HUDEP-2 (cell line): ENCODE results near the gene LASP1NB.
"Not testable (repeated sequence)": the region's sequence is repeated elsewhere in the genome, so short reads cannot be mapped to it uniquely, and the experiment has no call there.

Source experiments
- DNase-seq, 76 experiments: peaks; one replicate each; lab custom pipeline; 2025; ENCODE audit not compliant: unreplicated experiment in 76 of 76; lab: John Stamatoyannopoulos, UW

Gene LASP1NB

GRCh38 chr17:38896346-38896954, 29.0 kb upstream of the LASP1NB start:
- no peak for DNase-seq

DNA sequence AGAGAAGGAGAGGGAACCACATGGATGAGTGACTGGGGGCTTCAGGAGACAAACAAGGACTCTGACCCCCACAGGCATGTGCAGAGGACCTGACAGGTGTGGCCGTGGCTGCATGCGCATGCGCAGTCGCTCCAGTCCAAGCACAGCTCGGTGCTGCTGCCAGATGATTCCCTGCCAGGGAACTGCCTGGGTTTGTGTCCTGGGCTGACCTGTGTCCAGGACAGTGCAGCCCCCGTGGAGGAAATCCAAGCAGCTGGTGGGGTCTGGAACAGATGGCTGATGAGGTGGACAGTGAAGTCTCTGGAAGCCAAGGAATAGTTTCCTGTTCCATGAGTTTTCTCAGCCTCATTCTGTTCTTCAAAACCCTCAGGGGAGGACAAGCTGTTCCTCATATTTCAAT, 28.2 kb upstream of the LASP1NB start:
- no peak for DNase-seq

- no peak for DNase-seq
These were observed 27.6 kb upstream of the LASP1NB start for GRCh38 chr17:38897671-38898290.

- DNase-seq = no peak
These were observed 27.1 kb upstream of the LASP1NB start for GRCh38 chr17:38898291-38898679.

- no peak for DNase-seq
These were observed 26.5 kb upstream of the LASP1NB start for GRCh38 chr17:38898812-38899348.

- no peak for DNase-seq
These were observed 26.0 kb upstream of the LASP1NB start for GRCh38 chr17:38899421-38899820.

DNA sequence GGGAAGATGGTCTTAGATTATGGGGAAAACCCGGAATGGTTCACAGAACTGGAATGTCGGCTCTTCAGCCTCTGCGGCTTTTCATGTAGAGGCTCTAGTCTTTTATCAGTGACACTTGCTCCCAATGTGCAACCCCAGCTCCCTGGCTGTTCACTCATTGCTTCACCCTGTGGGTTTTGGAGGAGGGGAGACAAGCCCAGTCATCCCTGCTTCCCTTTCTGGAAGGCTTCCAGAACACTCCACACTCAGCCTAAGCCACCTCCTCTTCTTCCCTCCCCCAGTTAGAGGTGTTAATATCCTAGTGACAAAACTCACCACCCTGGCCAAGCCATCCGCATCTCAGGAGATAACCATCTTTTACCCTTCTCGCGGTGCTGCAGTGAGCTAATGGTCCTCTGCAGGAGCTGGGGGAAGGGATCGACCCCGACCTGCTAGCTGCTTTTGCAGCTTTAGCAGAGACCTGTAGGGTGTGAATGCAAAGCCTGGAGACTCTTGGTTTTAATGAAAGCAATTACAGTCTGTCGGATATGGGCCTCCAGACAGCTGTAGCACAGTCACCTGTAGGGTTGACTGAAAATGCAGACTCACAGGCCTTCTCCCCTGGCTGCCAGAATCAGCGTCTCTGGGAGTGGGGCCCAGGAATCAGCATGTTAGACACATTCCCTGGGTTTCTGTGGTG, 24.3 kb upstream of the LASP1NB start:
- no peak for DNase-seq

GRCh38 chr17:38903404-38903803, 22.0 kb upstream of the LASP1NB start:
- no peak for DNase-seq

- DNase-seq = no peak
These were observed 20.5 kb upstream of the LASP1NB start for GRCh38 chr17:38904892-38905291.

DNA sequence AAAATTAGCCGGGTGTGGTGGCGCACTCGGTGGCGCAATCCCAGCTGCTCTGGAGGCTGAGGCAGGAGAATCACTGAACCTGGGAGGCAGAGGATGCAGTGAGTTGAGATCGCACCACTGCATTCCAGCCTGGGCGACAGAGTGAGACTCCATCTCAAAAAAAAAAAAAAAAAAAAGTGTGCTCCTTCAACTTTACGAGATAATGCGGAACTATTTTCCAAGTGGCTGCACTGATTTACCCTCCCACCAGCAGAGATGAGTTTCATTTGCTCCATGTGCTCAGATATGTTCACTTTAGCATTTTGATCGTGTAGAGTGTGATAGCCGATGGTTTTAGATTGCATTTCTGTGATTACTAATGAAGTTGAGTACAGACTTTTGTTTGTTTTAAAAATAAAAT, 20.0 kb upstream of the LASP1NB start:
- no peak for DNase-seq

DNA sequence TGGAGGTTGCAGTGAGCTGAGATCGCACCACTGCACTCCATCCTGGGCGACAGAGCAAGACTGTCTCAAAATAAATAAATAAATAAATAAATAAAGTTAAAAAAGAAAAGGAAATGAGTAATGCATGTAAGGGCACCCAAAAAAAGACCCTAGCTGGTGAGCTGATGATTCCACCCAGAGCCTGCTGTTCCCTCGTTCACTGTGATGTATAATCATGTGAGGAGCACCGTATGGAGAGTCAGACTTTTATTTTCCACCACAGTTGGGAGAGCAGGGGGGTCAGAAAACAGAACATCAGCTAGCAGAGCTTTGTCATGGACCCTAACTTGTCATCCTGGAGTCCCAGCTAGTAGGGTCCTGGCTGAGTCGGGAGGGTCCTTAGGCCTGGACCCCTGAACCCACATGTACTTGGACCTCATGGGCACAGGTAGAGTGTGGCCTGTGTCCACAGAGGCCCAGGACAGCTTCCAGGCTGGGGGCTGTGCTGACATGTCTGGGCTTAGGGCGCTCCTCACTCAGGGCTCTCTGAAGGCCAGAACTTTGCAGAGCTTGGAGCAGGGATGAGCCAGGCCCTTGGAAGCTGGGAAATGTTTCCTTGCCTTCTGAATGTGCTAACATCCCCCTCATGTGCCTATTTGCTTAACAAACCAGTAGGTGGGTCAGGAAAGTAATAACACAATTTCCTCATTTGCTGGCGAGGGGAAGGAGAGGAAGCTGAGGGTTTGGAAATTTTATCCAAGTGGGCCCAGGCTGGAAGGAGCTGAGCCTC, 18.8 kb upstream of the LASP1NB start:
- no peak for DNase-seq

GRCh38 chr17:38907930-38908675, 17.3 kb upstream of the LASP1NB start:
- no peak for DNase-seq

DNA sequence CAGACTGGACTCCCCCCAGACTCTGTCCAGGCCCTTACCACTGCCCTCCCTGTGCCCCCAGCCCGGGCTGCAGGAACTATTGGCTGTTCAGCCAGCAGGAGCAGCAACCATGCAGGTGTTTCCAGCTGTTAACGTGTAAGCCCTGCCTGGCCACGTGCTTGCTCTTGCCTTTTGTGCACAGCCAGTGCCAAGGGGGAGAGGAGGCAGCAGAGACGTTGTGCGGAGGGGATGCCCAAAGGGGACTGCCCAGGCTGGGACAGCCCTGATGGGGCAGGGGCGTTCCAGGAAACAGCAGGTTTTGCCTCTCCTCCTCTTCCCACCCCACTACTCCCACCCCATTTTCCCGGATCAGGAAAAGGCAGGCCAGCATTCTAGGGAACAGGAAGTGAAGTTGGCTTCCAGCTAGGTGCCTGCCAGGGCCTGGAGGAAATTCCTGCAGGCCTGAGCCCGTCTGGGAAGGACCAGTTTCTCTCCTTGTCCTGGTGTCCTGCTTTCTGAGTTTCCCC, 16.7 kb upstream of the LASP1NB start:
- no peak for DNase-seq

GRCh38 chr17:38910325-38910724, 15.1 kb upstream of the LASP1NB start:
- no peak for DNase-seq

- DNase-seq = no peak
These were observed 14.2 kb upstream of the LASP1NB start for GRCh38 chr17:38911081-38911730.

DNA sequence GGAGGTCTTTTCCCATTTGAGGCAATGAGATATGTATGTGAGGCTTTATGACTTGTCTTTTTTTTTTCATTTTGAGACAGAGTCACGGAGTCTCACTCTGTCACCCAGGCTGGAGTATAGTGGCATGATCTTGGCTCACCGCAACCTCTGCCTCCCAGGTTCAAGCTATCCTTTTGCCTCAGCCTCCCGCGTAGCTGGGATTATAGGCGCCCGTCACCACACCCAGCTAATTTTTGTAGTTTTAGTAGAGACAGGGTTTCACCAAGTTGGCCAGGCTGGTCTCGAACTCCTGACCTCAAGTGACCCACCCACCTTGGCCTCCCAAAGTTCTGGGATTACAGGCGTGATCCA, 13.7 kb upstream of the LASP1NB start:
- not testable (repeated sequence) for DNase-seq

GRCh38 chr17:38912221-38912813, 13.1 kb upstream of the LASP1NB start:
- DNase-seq = no peak

- peak in 1 of 76 experiments; percentile 2 for DNase-seq
These were observed 10.4 kb upstream of the LASP1NB start for GRCh38 chr17:38914741-38915638.

DNA sequence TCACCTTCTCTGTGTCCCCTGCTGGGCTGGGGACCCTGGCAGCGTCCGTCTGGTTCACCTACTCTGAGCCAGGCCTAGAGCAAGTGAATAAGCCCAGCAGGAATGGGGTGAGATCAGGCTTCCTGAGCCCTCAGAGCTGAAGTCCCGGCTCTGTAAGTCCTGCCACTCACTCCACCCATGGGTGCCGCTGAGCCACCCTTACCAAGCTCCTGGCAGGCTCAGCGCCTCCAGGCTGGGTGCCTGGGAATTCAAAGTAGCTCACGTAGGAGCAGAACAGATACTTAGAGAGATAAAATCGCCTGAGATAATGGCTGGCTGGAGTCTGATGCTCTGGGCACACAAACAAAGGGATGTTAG, 9.8 kb upstream of the LASP1NB start:
- no peak for DNase-seq
